Raji (cell line): ENCODE results near the gene TCF12.

ENCODE experiments used
- POLR2A ChIP-seq: IDR thresholded peaks from 2 replicates; pipeline ENCODE4 v1.6.1; 2011; ENCODE audit warnings: low read depth, low read length, control low read depth; ENCODE audit not compliant: insufficient read depth

The TCF12 gene

GRCh38 chr15:57059026-57059660 lies 140.7 kb downstream of the TCF12 start:
- no peak for TF ChIP-seq POLR2A

GRCh38 chr15:57060799-57061198 lies 142.4 kb downstream of the TCF12 start:
- TF ChIP-seq POLR2A = no peak

GRCh38 chr15:57061281-57061680 lies 142.8 kb downstream of the TCF12 start:
- TF ChIP-seq POLR2A = no peak

- no peak for TF ChIP-seq POLR2A
Observed at GRCh38 chr15:57061696-57062095, 143.3 kb downstream of the TCF12 start.

GRCh38 chr15:57064033-57064432 lies 145.6 kb downstream of the TCF12 start:
- TF ChIP-seq POLR2A = no peak

- TF ChIP-seq POLR2A = no peak
Observed at GRCh38 chr15:57069423-57069822, 151.0 kb downstream of the TCF12 start.

GRCh38 chr15:57070674-57071073 lies 152.2 kb downstream of the TCF12 start:
- no peak for TF ChIP-seq POLR2A

- no peak for TF ChIP-seq POLR2A
Observed at GRCh38 chr15:57079446-57079845, 161.0 kb downstream of the TCF12 start.

GRCh38 chr15:57079931-57080620 lies 161.6 kb downstream of the TCF12 start:
- TF ChIP-seq POLR2A = no peak

- TF ChIP-seq POLR2A = no peak
Observed at GRCh38 chr15:57082054-57082728, 163.7 kb downstream of the TCF12 start.

- no peak for TF ChIP-seq POLR2A
Observed at GRCh38 chr15:57084192-57084591, 165.7 kb downstream of the TCF12 start.

- no peak for TF ChIP-seq POLR2A
Observed at GRCh38 chr15:57085267-57085666, 166.8 kb downstream of the TCF12 start.

GRCh38 chr15:57086857-57087427 lies 168.5 kb downstream of the TCF12 start:
- TF ChIP-seq POLR2A = no peak

- no peak for TF ChIP-seq POLR2A
Observed at GRCh38 chr15:57089815-57090495, 171.5 kb downstream of the TCF12 start.

- TF ChIP-seq POLR2A = no peak
Observed at GRCh38 chr15:57090496-57090859, 172.0 kb downstream of the TCF12 start.
